Stomach smooth muscle (tissue), 2 donors: ENCODE results near the gene TMEM185A.
"Not testable (repeated sequence)": the region's sequence is repeated elsewhere in the genome, so short reads cannot be mapped to it uniquely, and the experiment has no call there.

Experiments used
- H3K27ac ChIP-seq: one replicate; pipeline ENCODE4 v1.7.0; 2013; ENCODE audit warnings: mild to moderate bottlenecking, low read length, inconsistent platforms
- H3K27me3 ChIP-seq, 2 donors: one replicate each; pipeline ENCODE4 v1.7.0; 2013; ENCODE audit warnings: low read length in 2 of 2; ENCODE audit not compliant: insufficient read depth in 2 of 2, control insufficient read depth in 1 of 2
- H3K36me3 ChIP-seq, 2 donors: one replicate each; pipeline ENCODE4 v1.7.0; 2013; ENCODE audit warnings: low read length in 2 of 2; ENCODE audit not compliant: control insufficient read depth in 2 of 2, insufficient read depth in 2 of 2
- H3K4me1 ChIP-seq: one replicate; pipeline ENCODE4 v1.7.0; 2013; ENCODE audit warnings: low read length; ENCODE audit not compliant: control insufficient read depth, insufficient read depth
- H3K4me3 ChIP-seq, 2 donors: one replicate each; pipeline ENCODE4 v1.7.0; 2013; ENCODE audit warnings: low read length in 2 of 2
- H3K9ac ChIP-seq, 2 donors: one replicate each; pipeline ENCODE4 v1.7.0; 2013; ENCODE audit warnings: low read length in 2 of 2, mild to moderate bottlenecking in 1 of 2
- H3K9me3 ChIP-seq, 2 donors: one replicate each; pipeline ENCODE4 v1.7.0; 2013; ENCODE audit warnings: low read length in 2 of 2; ENCODE audit not compliant: control insufficient read depth in 2 of 2
- donor health status: healthy.
- donor health status: Pancreatic carcinoma.

TMEM185A gene

GRCh38 chrX:149626829-149627228 is 4.8 kb downstream of the TMEM185A start:
- H3K9me3 ChIP-seq, H3K27me3 ChIP-seq, H3K4me3 ChIP-seq, H3K4me1 ChIP-seq, H3K36me3 ChIP-seq, H3K9ac ChIP-seq, H3K27ac ChIP-seq: not testable (repeated sequence)

- H3K9me3 ChIP-seq, H3K36me3 ChIP-seq, H3K9ac ChIP-seq, H3K27ac ChIP-seq, H3K4me3 ChIP-seq, H3K27me3 ChIP-seq, H3K4me1 ChIP-seq: not testable (repeated sequence)
These were observed 11.9 kb downstream of the TMEM185A start for GRCh38 chrX:149619662-149620061.

GRCh38 chrX:149618871-149619270 is 12.7 kb downstream of the TMEM185A start:
- Histone ChIP-seq H3K27me3 (no peaks in the 10 kb centered on the region), H3K27ac (no peak overlapping the region), H3K4me1 (no peaks in the 10 kb centered on the region), H3K4me3 (no peak overlapping the region), H3K9ac (no peak overlapping the region), H3K9me3 (no peaks in the 10 kb centered on the region), H3K36me3 (no peaks in the 10 kb centered on the region)

GRCh38 chrX:149611623-149612175 is 19.9 kb downstream of the TMEM185A start:
- H3K4me1 ChIP-seq = no peaks in the 10 kb centered on the region
- no peak overlapping the region for H3K27ac ChIP-seq
- H3K27me3 ChIP-seq = no peaks in the 10 kb centered on the region
- H3K36me3 ChIP-seq = peaks cover 0 to 3% of the 10 kb centered on the region in 2 donors
- no peak overlapping the region for H3K9ac ChIP-seq
- no peaks in the 10 kb centered on the region for H3K9me3 ChIP-seq
- H3K4me3 ChIP-seq = no peak overlapping the region

GRCh38 chrX:149610511-149610910 is 21.1 kb downstream of the TMEM185A start:
- Histone ChIP-seq H3K27ac (no peak overlapping the region), H3K4me1 (no peaks in the 10 kb centered on the region), H3K27me3 (no peaks in the 10 kb centered on the region), H3K9ac (no peak overlapping the region), H3K4me3 (no peak overlapping the region), H3K9me3 (no peaks in the 10 kb centered on the region), H3K36me3 (peaks cover 0 to 6% of the 10 kb centered on the region in 2 donors)

- H3K4me1 ChIP-seq = no peaks in the 10 kb centered on the region
These were observed 23.9 kb downstream of the TMEM185A start for GRCh38 chrX:149607699-149608098.

GRCh38 chrX:149605248-149605885 is 26.2 kb downstream of the TMEM185A start:
- H3K9me3 ChIP-seq, H3K9ac ChIP-seq, H3K27me3 ChIP-seq, H3K36me3 ChIP-seq, H3K4me1 ChIP-seq, H3K4me3 ChIP-seq, H3K27ac ChIP-seq: not testable (repeated sequence)

More at GRCh38 chrX:149607699-149608098, 23.9 kb downstream of the TMEM185A start:
- no peak overlapping the region for H3K4me3 ChIP-seq
- no peaks in the 10 kb centered on the region for H3K9me3 ChIP-seq
- peaks cover 0 to 6% of the 10 kb centered on the region in 2 donors for H3K36me3 ChIP-seq
- H3K9ac ChIP-seq = no peak overlapping the region
- no peak overlapping the region for H3K27ac ChIP-seq
- H3K27me3 ChIP-seq = no peaks in the 10 kb centered on the region

GRCh38 chrX:149598603-149599002 is 33.0 kb downstream of the TMEM185A start:
- not testable (repeated sequence) for H3K27ac ChIP-seq

GRCh38 chrX:149595943-149596342 is 35.6 kb downstream of the TMEM185A start:
- H3K9me3 ChIP-seq, H3K27ac ChIP-seq, H3K27me3 ChIP-seq, H3K36me3 ChIP-seq, H3K4me3 ChIP-seq, H3K4me1 ChIP-seq, H3K9ac ChIP-seq: not testable (repeated sequence)

More at GRCh38 chrX:149598603-149599002, 33.0 kb downstream of the TMEM185A start:
- H3K9ac ChIP-seq, H3K9me3 ChIP-seq, H3K4me1 ChIP-seq, H3K27me3 ChIP-seq, H3K4me3 ChIP-seq, H3K36me3 ChIP-seq: not testable (repeated sequence)

GRCh38 chrX:149595214-149595613 is 36.4 kb downstream of the TMEM185A start, which contains the start of gene HSFX2:
HSFX2 (minus strand) TSS chrX:149595314; CDS start chrX:149594700, 614 bp downstream.
- H3K36me3 ChIP-seq, H3K4me3 ChIP-seq, H3K27me3 ChIP-seq, H3K27ac ChIP-seq, H3K9me3 ChIP-seq, H3K9ac ChIP-seq, H3K4me1 ChIP-seq: not testable (repeated sequence)

GRCh38 chrX:149590993-149591392 is 40.6 kb downstream of the TMEM185A start:
- not testable (repeated sequence) for H3K9me3 ChIP-seq, H3K4me1 ChIP-seq, H3K27me3 ChIP-seq, H3K27ac ChIP-seq, H3K4me3 ChIP-seq, H3K36me3 ChIP-seq, H3K9ac ChIP-seq
